Tibial nerve (tissue), 4 donors: ENCODE data around the gene TMEM174. TPM values are rescaled to one million over a fixed set of nuclear protein-coding genes. Genes with fewer than 3 reads are reported as not detected.

ENCODE experiments used
- DNase-seq, 2 donors: peaks; one replicate each; pipeline ENCODE4 v3.0.0-alpha.2; 2019; ENCODE audit warnings: low spot score in 2 of 2
- H3K27ac ChIP-seq, 4 donors: fragments of 200-600 bp; sonication (generic) in 3 of 4; one replicate each; pipeline ENCODE4 v1.5.1; 2017 to 2019; ENCODE audit warnings: mild to moderate bottlenecking in 1 of 4
- H3K27me3 ChIP-seq, 2 donors: fragments of 200-600 bp; sonication (generic) in 1 of 2; one replicate each; pipeline versions ENCODE4 v1.5.1 to v1.6.0; 2017 to 2019
- H3K36me3 ChIP-seq, 3 donors: fragments of 200-600 bp; sonication (generic); one replicate each; pipeline ENCODE4 v1.5.1; 2018 to 2019
- H3K4me1 ChIP-seq, 4 donors: fragments of 200-600 bp; sonication (generic) in 3 of 4; one replicate each; pipeline ENCODE4 v1.5.1; 2017 to 2019
- H3K4me3 ChIP-seq, 4 donors: fragments of 200-600 bp; sonication (generic) in 3 of 4; one replicate each; pipeline ENCODE4 v1.5.1; 2017 to 2019; ENCODE audit warnings: mild to moderate bottlenecking in 1 of 4, moderate library complexity in 1 of 4
- H3K9me3 ChIP-seq, 4 donors: fragments of 200-600 bp; sonication (generic) in 3 of 4; one replicate each; pipeline ENCODE4 v1.5.1; 2017 to 2019
- CTCF ChIP-seq, 5 experiments: fragments of 200-600 bp in 3 of 5; fragments of 450-650 bp in 2 of 5; sonication (generic) in 3 of 5; IDR thresholded peaks; one replicate each; pipeline ENCODE4 v1.5.1; 2016 to 2019; ENCODE audit warnings: antibody characterized with exemption in 5 of 5, mild to moderate bottlenecking in 3 of 5, moderate library complexity in 2 of 5
- EP300 ChIP-seq, 2 donors: sonication (generic); formaldehyde crosslinking; IDR thresholded peaks; one replicate each; pipeline ENCODE4 v1.6.1; 2017; ENCODE audit warnings: antibody characterized with exemption in 2 of 2, mild to moderate bottlenecking in 1 of 2
- POLR2A ChIP-seq, 2 donors: fragments of 450-650 bp; IDR thresholded peaks; one replicate each; pipeline ENCODE4 v1.6.1; 2017; ENCODE audit warnings: antibody characterized with exemption in 2 of 2, mild to moderate bottlenecking in 2 of 2, moderate library complexity in 2 of 2
- WGBS, 2 donors: methylation state at CpG; one replicate each; pipeline ENCODE4 v1.1.5; 2018; 5-methylcytosine and 5-hydroxymethylcytosine counted together
- total RNA-seq, 4 donors: library from RNA; depleted of rRNA; stranded (reverse); fragments of >200 nt; gene quantifications; one replicate each; pipeline ENCODE4 v1.1.0, GENCODE V29; 2016

Gene TMEM174
- total RNA-seq, 4 donors from 2014 or later = not detected

- no peak overlapping the region for H3K4me3 ChIP-seq
- 74 to 83% methylated on average over 2 of the region's 2 CpGs for WGBS, 2 donors
- H3K4me1 ChIP-seq = no peaks in the 10 kb centered on the region
- no peak for TF ChIP-seq EP300 (IDR thresholded peaks at IDR 0.05)
- no peak for TF ChIP-seq CTCF (IDR thresholded peaks at IDR 0.05)
- TF ChIP-seq POLR2A (IDR thresholded peaks at IDR 0.05) = no peak
- H3K27ac ChIP-seq = no peak overlapping the region
- no peak for DNase-seq
- H3K9me3 ChIP-seq = no peaks in the 10 kb centered on the region
- H3K36me3 ChIP-seq = no peaks in the 10 kb centered on the region
- H3K27me3 ChIP-seq = no peaks in the 10 kb centered on the region
These were observed 3.3 kb downstream of the TMEM174 start for GRCh38 chr5:73176250-73176649.

- no peaks in the 10 kb centered on the region for H3K4me1 ChIP-seq
- 91 to 100% methylated on average over 5 of the region's 5 CpGs for WGBS, 2 donors
- H3K27ac ChIP-seq = no peak overlapping the region
- no peak for DNase-seq
- H3K4me3 ChIP-seq = no peak overlapping the region
- H3K36me3 ChIP-seq = no peaks in the 10 kb centered on the region
- no peaks in the 10 kb centered on the region for H3K9me3 ChIP-seq
- TF ChIP-seq CTCF (IDR thresholded peaks at IDR 0.05) = no peak
- TF ChIP-seq EP300 (IDR thresholded peaks at IDR 0.05) = no peak
- no peak for TF ChIP-seq POLR2A (IDR thresholded peaks at IDR 0.05)
- no peaks in the 10 kb centered on the region for H3K27me3 ChIP-seq
These were observed 5.3 kb downstream of the TMEM174 start for GRCh38 chr5:73178265-73178664.

- Histone ChIP-seq H3K36me3 (no peaks in the 10 kb centered on the region), H3K4me3 (no peak overlapping the region), H3K9me3 (peaks cover 0 to 8% (median 0%) of the 10 kb centered on the region in 4 donors), H3K27me3 (no peaks in the 10 kb centered on the region), H3K4me1 (no peaks in the 10 kb centered on the region), H3K27ac (no peak overlapping the region)
- TF ChIP-seq EP300 (IDR thresholded peaks at IDR 0.05) = no peak
- no peak for TF ChIP-seq POLR2A (IDR thresholded peaks at IDR 0.05)
- TF ChIP-seq CTCF (IDR thresholded peaks at IDR 0.05) = no peak
- 52 to 69% methylated on average over 3 of the region's 3 CpGs for whole genome bisulfite sequencing, 2 donors
- DNase-seq = no peak
These were observed 6.7 kb downstream of the TMEM174 start for GRCh38 chr5:73179730-73180129.

GRCh38 chr5:73180566-73180965 lies 7.6 kb downstream of the TMEM174 start:
- no peak for TF ChIP-seq CTCF (IDR thresholded peaks at IDR 0.05)
- Histone ChIP-seq H3K36me3 (no peaks in the 10 kb centered on the region), H3K27me3 (no peaks in the 10 kb centered on the region), H3K27ac (no peak overlapping the region), H3K9me3 (peaks cover 0 to 8% (median 0%) of the 10 kb centered on the region in 4 donors), H3K4me1 (no peaks in the 10 kb centered on the region), H3K4me3 (no peak overlapping the region)
- DNase-seq = no peak

- H3K4me3 ChIP-seq = no peak overlapping the region
- H3K4me1 ChIP-seq = no peaks in the 10 kb centered on the region
- H3K9me3 ChIP-seq = peaks cover 0 to 8% (median 0%) of the 10 kb centered on the region in 4 donors
- H3K27ac ChIP-seq = no peak overlapping the region
- no peaks in the 10 kb centered on the region for H3K36me3 ChIP-seq
- no peak for TF ChIP-seq EP300 (IDR thresholded peaks at IDR 0.05)
- no peak for TF ChIP-seq POLR2A (IDR thresholded peaks at IDR 0.05)
- TF ChIP-seq CTCF (IDR thresholded peaks at IDR 0.05) = no peak
- no peaks in the 10 kb centered on the region for H3K27me3 ChIP-seq
- DNase-seq = no peak
These were observed 9.3 kb downstream of the TMEM174 start for GRCh38 chr5:73182307-73182706.
